ENCODE data around the gene LY6G5B. TPM values are rescaled to one million over a fixed set of nuclear protein-coding genes. Genes with fewer than 3 reads are reported as not detected.

LY6G5B gene
- total RNA-seq, 4 donors from 2014 or later = 2.4 to 21.3 (median 10.3) TPM

- intact Hi-C loops (cut with DNase I; ENCODE audit: low total_unique reads) (loop anchor here (5.0 kb wide), 1 partner anchor 501 kb away; the partner anchor contains the start of genes PPT2 and PRRT1), in situ Hi-C loops (cut with MboI; ENCODE audit: low pct_ligation_motif_present in 1 of 4, low pct_unique_long_range_greater_than_20kb in 1 of 4, low sequenced_read_pairs in 3 of 4) (no loop called here)
- Histone ChIP-seq H3K4me1 (peaks cover 5 to 35% (median 18%) of the 10 kb centered on the region in 4 donors), H3K36me3 (peaks cover 0 to 38% (median 14%) of the 10 kb centered on the region in 4 donors), H3K4me3 (peak overlapping the region; percentile 52 to 93 (median 67)), H3K9me3 (no peaks in the 10 kb centered on the region), H3K27ac (peak overlapping the region; percentile 91 to 99 (median 94)), H3K27me3 (no peaks in the 10 kb centered on the region)
- 2 to 9% methylated on average over 4 to 28 of the region's 29 CpGs for WGBS, 2 donors (ENCODE audit: low coverage in 1 of 2)
- TF ChIP-seq CTCF (IDR thresholded peaks at IDR 0.05) = no peak
- peak; percentile 35 to 66 (median 39) for TF ChIP-seq POLR2AphosphoS5 (IDR thresholded peaks at IDR 0.05)
- DNase-seq = peak; percentile 80
These were observed 18.1 kb upstream of the LY6G5B start for GRCh38 chr6:31651602-31652191.

- in situ Hi-C loops (cut with MboI; ENCODE audit: low pct_ligation_motif_present in 1 of 4, low pct_unique_long_range_greater_than_20kb in 1 of 4, low sequenced_read_pairs in 3 of 4) = no loop called here
- Histone ChIP-seq H3K27me3 (no peaks in the 10 kb centered on the region), H3K9me3 (no peaks in the 10 kb centered on the region), H3K27ac (peak overlapping the region; percentile 91 to 99 (median 94)), H3K36me3 (peaks cover 0 to 23% (median 7%) of the 10 kb centered on the region in 4 donors), H3K4me3 (peak overlapping the region; percentile 28 to 75 (median 56)), H3K4me1 (peaks cover 5 to 45% (median 26%) of the 10 kb centered on the region in 4 donors)
- intact Hi-C loops (cut with DNase I; ENCODE audit: low total_unique reads) = loop anchor here (5.0 kb wide), 1 partner anchor 499 kb away; the partner anchor contains the start of genes PPT2 and PRRT1
- DNase-seq = peak; percentile 91
- TF ChIP-seq EP300 (IDR thresholded peaks at IDR 0.05; ENCODE audit: low read depth) = no peak
- no peak for TF ChIP-seq CTCF (IDR thresholded peaks at IDR 0.05)
- TF ChIP-seq POLR2AphosphoS5 (IDR thresholded peaks at IDR 0.05) = peak; percentile 1 to 89 (median 87)
- peak; percentile 83 for TF ChIP-seq POLR2A (IDR thresholded peaks at IDR 0.05)
- WGBS, 2 donors (ENCODE audit: low coverage in 1 of 2) = 6% methylated on average over 12 to 37 of the region's 37 CpGs
These were observed 16.7 kb upstream of the LY6G5B start for GRCh38 chr6:31652925-31653724.

DNA sequence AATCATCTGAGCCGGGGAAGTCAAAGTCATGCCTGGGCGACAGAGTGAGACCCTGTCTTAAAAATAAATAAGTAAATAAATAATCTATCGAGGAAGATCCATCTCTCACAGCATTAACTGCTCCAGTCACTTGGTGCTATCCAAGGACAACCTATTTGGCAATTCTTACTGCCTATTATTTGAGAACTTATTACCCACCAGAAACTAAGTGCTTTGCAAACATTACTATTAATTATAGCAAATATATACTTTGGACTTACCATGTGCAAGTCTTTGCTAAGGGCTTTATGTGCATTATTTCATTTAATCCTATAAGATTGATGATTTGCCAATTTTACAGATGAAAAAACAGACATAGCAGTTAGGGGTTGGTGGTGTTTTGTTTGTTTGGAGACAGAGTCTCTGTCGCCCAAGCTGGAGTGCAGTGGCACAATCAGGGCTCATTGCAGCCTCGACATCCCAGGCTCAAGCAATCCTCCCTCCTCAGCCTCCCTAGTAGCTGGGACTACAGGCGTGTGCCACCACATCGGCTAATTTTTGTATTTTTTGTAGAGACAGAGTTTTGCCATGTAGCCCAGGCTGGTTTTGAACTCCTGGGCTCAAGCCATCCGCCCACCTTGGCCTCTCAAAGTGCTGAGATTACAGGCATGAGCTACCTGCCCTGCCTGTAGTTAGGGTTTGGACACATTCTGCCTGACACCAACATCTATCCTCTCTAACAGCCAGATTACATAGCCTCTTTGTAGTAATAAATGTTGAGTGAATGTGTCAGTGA, 15.0 kb upstream of the LY6G5B start:
- Histone ChIP-seq H3K27me3 (no peaks in the 10 kb centered on the region), H3K36me3 (peaks cover 0 to 7% (median 0%) of the 10 kb centered on the region in 4 donors), H3K4me1 (peaks cover 20 to 62% (median 41%) of the 10 kb centered on the region in 4 donors), H3K27ac (no peak overlapping the region), H3K9me3 (no peaks in the 10 kb centered on the region), H3K4me3 (no peak overlapping the region)
- in situ Hi-C loops (cut with MboI; ENCODE audit: low pct_ligation_motif_present in 1 of 4, low pct_unique_long_range_greater_than_20kb in 1 of 4, low sequenced_read_pairs in 3 of 4) (no loop called here), intact Hi-C loops (cut with DNase I; ENCODE audit: low total_unique reads) (loop anchor here (5.0 kb wide), 1 partner anchor 498 kb away; the partner anchor contains the start of genes PPT2 and PRRT1)
- DNase-seq = no peak
- 88 to 91% methylated on average over 3 to 8 of the region's 8 CpGs for WGBS, 2 donors (ENCODE audit: low coverage in 1 of 2)
- no peak for TF ChIP-seq CTCF (IDR thresholded peaks at IDR 0.05)
- no peak for TF ChIP-seq POLR2A (IDR thresholded peaks at IDR 0.05)
- TF ChIP-seq EP300 (IDR thresholded peaks at IDR 0.05; ENCODE audit: low read depth) = no peak
- no peak for TF ChIP-seq POLR2AphosphoS5 (IDR thresholded peaks at IDR 0.05)
